22Rv1 (cell line): ENCODE results near the gene CCDC9.
"Not testable (repeated sequence)": the region's sequence is repeated elsewhere in the genome, so short reads cannot be mapped to it uniquely, and the experiment has no call there.

Source experiments
- ZFX ChIP-seq: fragments of 450-650 bp; IDR thresholded peaks from 2 replicates; pipeline ENCODE4 v1.6.1; 2017; ENCODE audit warnings: antibody characterized with exemption, borderline replicate concordance
- TF ChIP-seq, protein P1 (sequence below): fragments of 450-650 bp; IDR thresholded peaks from 2 replicates; pipeline ENCODE4 v1.5.1; 2017; ENCODE audit warnings: mild to moderate bottlenecking

DNA sequence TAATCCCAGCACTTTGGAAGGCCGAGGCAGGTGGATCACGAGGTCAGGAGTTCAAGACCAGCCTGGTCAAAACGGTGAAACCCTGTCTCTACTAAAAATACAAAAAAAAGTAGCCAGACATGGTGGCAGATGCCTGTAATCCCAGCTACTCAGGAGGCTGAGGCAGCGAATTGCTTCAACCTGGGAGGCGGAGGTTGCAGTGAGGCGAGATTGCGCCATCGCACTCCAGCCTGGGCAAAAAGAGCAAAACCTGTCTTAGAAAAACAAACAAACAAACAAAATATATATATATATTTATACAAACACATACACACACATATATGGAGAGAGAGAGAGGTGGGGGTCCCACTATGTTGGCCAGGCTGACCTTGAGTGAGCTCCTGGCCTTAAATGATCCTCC, 3.3 kb upstream of the CCDC9 start:
- TF ChIP-seq, protein P1, sequence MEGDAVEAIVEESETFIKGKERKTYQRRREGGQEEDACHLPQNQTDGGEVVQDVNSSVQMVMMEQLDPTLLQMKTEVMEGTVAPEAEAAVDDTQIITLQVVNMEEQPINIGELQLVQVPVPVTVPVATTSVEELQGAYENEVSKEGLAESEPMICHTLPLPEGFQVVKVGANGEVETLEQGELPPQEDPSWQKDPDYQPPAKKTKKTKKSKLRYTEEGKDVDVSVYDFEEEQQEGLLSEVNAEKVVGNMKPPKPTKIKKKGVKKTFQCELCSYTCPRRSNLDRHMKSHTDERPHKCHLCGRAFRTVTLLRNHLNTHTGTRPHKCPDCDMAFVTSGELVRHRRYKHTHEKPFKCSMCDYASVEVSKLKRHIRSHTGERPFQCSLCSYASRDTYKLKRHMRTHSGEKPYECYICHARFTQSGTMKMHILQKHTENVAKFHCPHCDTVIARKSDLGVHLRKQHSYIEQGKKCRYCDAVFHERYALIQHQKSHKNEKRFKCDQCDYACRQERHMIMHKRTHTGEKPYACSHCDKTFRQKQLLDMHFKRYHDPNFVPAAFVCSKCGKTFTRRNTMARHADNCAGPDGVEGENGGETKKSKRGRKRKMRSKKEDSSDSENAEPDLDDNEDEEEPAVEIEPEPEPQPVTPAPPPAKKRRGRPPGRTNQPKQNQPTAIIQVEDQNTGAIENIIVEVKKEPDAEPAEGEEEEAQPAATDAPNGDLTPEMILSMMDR = not testable (repeated sequence)
- not testable (repeated sequence) for TF ChIP-seq ZFX
